Suprapubic skin (tissue), 4 donors: ENCODE data around the gene ANKRD45. TPM values are rescaled to one million over a fixed set of nuclear protein-coding genes. Genes with fewer than 3 reads are reported as not detected.

Experiments
- DNase-seq, 2 donors: peaks; one replicate each; pipeline ENCODE4 v3.0.0-alpha.2; 2019; ENCODE audit warnings: low spot score in 2 of 2
- H3K27ac ChIP-seq: fragments of 200-600 bp; sonication (generic); one replicate; pipeline ENCODE4 v1.5.1; 2019
- H3K27me3 ChIP-seq: fragments of 200-600 bp; sonication (generic); one replicate; pipeline ENCODE4 v1.5.1; 2019
- H3K36me3 ChIP-seq: fragments of 200-600 bp; sonication (generic); one replicate; pipeline ENCODE4 v1.5.1; 2019
- H3K4me1 ChIP-seq: fragments of 200-600 bp; sonication (generic); one replicate; pipeline ENCODE4 v1.5.1; 2019
- H3K4me3 ChIP-seq: fragments of 200-600 bp; sonication (generic); one replicate; pipeline ENCODE4 v1.5.1; 2019; ENCODE audit warnings: mild to moderate bottlenecking
- H3K9me3 ChIP-seq: fragments of 200-600 bp; sonication (generic); one replicate; pipeline ENCODE4 v1.5.1; 2019
- CTCF ChIP-seq, 2 donors: fragments of 200-600 bp in 1 of 2; fragments of 450-650 bp in 1 of 2; sonication (generic) in 1 of 2; IDR thresholded peaks; one replicate each; pipeline ENCODE4 v1.5.1; 2016 to 2019; ENCODE audit warnings: antibody characterized with exemption in 2 of 2, mild to moderate bottlenecking in 1 of 2, moderate library complexity in 1 of 2
- EP300 ChIP-seq: sonication (generic); formaldehyde crosslinking; IDR thresholded peaks from one replicate; pipeline ENCODE4 v1.6.1; 2017; ENCODE audit warnings: antibody characterized with exemption
- POLR2A ChIP-seq, 2 donors: fragments of 450-650 bp; IDR thresholded peaks; one replicate each; pipeline ENCODE4 v1.6.1; 2017; ENCODE audit warnings: antibody characterized with exemption in 2 of 2, mild to moderate bottlenecking in 2 of 2, moderate library complexity in 2 of 2
- POLR2AphosphoS5 ChIP-seq, 3 donors: sonication (generic); formaldehyde crosslinking; IDR thresholded peaks; one replicate each; pipeline ENCODE4 v1.6.1; 2017; ENCODE audit warnings: antibody characterized with exemption in 3 of 3
- WGBS: methylation state at CpG from one replicate; pipeline ENCODE4 v1.1.5; 2018; 5-methylcytosine and 5-hydroxymethylcytosine counted together
- total RNA-seq, 4 donors: library from RNA; depleted of rRNA; stranded (reverse); fragments of >200 nt; gene quantifications; one replicate each; pipeline ENCODE4 v1.1.0, GENCODE V29; 2016

The ANKRD45 gene
- not detected for total RNA-seq

GRCh38 chr1:173669491-173669941, at the start of gene ANKRD45:
TSS of gene ANKRD45 (minus strand) at chr1:173669851. CDS start at chr1:173659418, 10,433 bp downstream.
- DNase-seq = no peak
- Histone ChIP-seq H3K27ac (no peak within 1 kb of the TSS), H3K9me3 (no peaks in the 10 kb centered on the region), H3K27me3 (peaks cover 28% of the 10 kb centered on the region), H3K36me3 (no peaks in the 10 kb centered on the region), H3K4me1 (peaks cover 5% of the 10 kb centered on the region), H3K4me3 (peak within 1 kb of the TSS; percentile 38)
- 3% methylated on average over 30 of the region's 33 CpGs for WGBS
- TF ChIP-seq CTCF (IDR thresholded peaks at IDR 0.05) = no peak
- no peak for TF ChIP-seq POLR2AphosphoS5 (IDR thresholded peaks at IDR 0.05)
- TF ChIP-seq POLR2A (IDR thresholded peaks at IDR 0.05) = no peak

- peaks cover 26% of the 10 kb centered on the region for H3K4me1 ChIP-seq
- no peak overlapping the region for H3K27ac ChIP-seq
- no peak overlapping the region for H3K4me3 ChIP-seq
- no peaks in the 10 kb centered on the region for H3K27me3 ChIP-seq
- H3K9me3 ChIP-seq = no peaks in the 10 kb centered on the region
- WGBS = 62% methylated on average over 2 of the region's 2 CpGs
- H3K36me3 ChIP-seq = peaks cover 6% of the 10 kb centered on the region
- no peak for DNase-seq
- TF ChIP-seq POLR2AphosphoS5 (IDR thresholded peaks at IDR 0.05) (no peak), CTCF (IDR thresholded peaks at IDR 0.05) (no peak)
Observed at GRCh38 chr1:173717238-173717637, 47.6 kb upstream of the ANKRD45 start.

- Histone ChIP-seq H3K36me3 (peaks cover 3% of the 10 kb centered on the region), H3K27me3 (peaks cover 17% of the 10 kb centered on the region), H3K27ac (peak overlapping the region; percentile 92), H3K4me1 (peaks cover 26% of the 10 kb centered on the region), H3K4me3 (peak overlapping the region; percentile 88), H3K9me3 (no peaks in the 10 kb centered on the region)
- WGBS = 0% methylated on average over 8 of the region's 8 CpGs
- TF ChIP-seq EP300 (no peak), CTCF (IDR thresholded peaks at IDR 0.05) (no peak), POLR2A (IDR thresholded peaks at IDR 0.05) (no peak), POLR2AphosphoS5 (IDR thresholded peaks at IDR 0.05) (no peak)
- no peak for DNase-seq
Observed at GRCh38 chr1:173715538-173715844, 45.8 kb upstream of the ANKRD45 start.

- DNase-seq = peak; percentile 82 to 87
- Histone ChIP-seq H3K36me3 (peaks cover 3% of the 10 kb centered on the region), H3K27me3 (peaks cover 23% of the 10 kb centered on the region), H3K9me3 (no peaks in the 10 kb centered on the region), H3K4me3 (peak within 1 kb of the TSS; percentile 88), H3K4me1 (peaks cover 26% of the 10 kb centered on the region), H3K27ac (peak within 1 kb of the TSS; percentile 92)
- under 1% methylated on average over 43 of the region's 43 CpGs for WGBS
- TF ChIP-seq CTCF (IDR thresholded peaks at IDR 0.05) (no peak), POLR2AphosphoS5 (IDR thresholded peaks at IDR 0.05) (peak in 2 of 3 donors; percentile 50 to 83), POLR2A (IDR thresholded peaks at IDR 0.05) (peak in 1 of 2 donors; percentile 43), EP300 (no peak)
Observed at GRCh38 chr1:173714759-173715537, 45.3 kb upstream of the ANKRD45 start, which contains the start of gene KLHL20. TSS of gene KLHL20 (plus strand) at chr1:173714981. CDS start at chr1:173716044, 1,063 bp downstream.

GRCh38 chr1:173714441-173714758, 44.7 kb upstream of the ANKRD45 start:
- Histone ChIP-seq H3K9me3 (no peaks in the 10 kb centered on the region), H3K27me3 (peaks cover 28% of the 10 kb centered on the region), H3K4me1 (peaks cover 26% of the 10 kb centered on the region), H3K27ac (peak overlapping the region; percentile 92), H3K36me3 (peaks cover 3% of the 10 kb centered on the region), H3K4me3 (peak overlapping the region; percentile 88)
- TF ChIP-seq CTCF (IDR thresholded peaks at IDR 0.05) (no peak), POLR2AphosphoS5 (IDR thresholded peaks at IDR 0.05) (no peak), POLR2A (IDR thresholded peaks at IDR 0.05) (no peak), EP300 (no peak)
- WGBS = 56% methylated on average over 3 of the region's 3 CpGs
- no peak for DNase-seq
